Smooth muscle cell (in vitro differentiated cells): ENCODE results near the gene MAN2A1. TPM values are rescaled to one million over a fixed set of nuclear protein-coding genes. Genes with fewer than 3 reads are reported as not detected.
"Not testable (repeated sequence)": the region's sequence is repeated elsewhere in the genome, so short reads cannot be mapped to it uniquely, and the experiment has no call there.

Experiments
- DNase-seq: peaks from one replicate; lab custom pipeline; 2025; ENCODE audit not compliant: unreplicated experiment; lab: John Stamatoyannopoulos, UW
- H2AFZ ChIP-seq: fragments of 200-600 bp; sonication (generic); 2 replicates; pipeline ENCODE4 v1.6.0; 2016; ENCODE audit warnings: antibody characterized with exemption, low read depth, mild to moderate bottlenecking
- H3F3A ChIP-seq: fragments of 200-600 bp; sonication (generic); 2 replicates; pipeline ENCODE4 v1.6.0; 2017; ENCODE audit warnings: antibody characterized with exemption, low read depth
- H3K27ac ChIP-seq: fragments of 200-600 bp; sonication (generic); 2 replicates; pipeline ENCODE4 v1.5.1; 2016; ENCODE audit warnings: low read depth, mild to moderate bottlenecking
- H3K27me3 ChIP-seq: fragments of 200-600 bp; sonication (generic); 2 replicates; pipeline ENCODE4 v1.6.1; 2016; ENCODE audit warnings: low read depth, mild to moderate bottlenecking
- H3K36me3 ChIP-seq: fragments of 200-600 bp; sonication (generic); 2 replicates; pipeline ENCODE4 v1.5.1; 2016; ENCODE audit warnings: low read depth
- H3K4me1 ChIP-seq: fragments of 200-600 bp; sonication (generic); 2 replicates; pipeline ENCODE4 v1.5.1; 2016; ENCODE audit warnings: low read depth
- H3K4me2 ChIP-seq: fragments of 200-600 bp; sonication (generic); 2 replicates; pipeline ENCODE4 v1.6.0; 2016; ENCODE audit warnings: mild to moderate bottlenecking
- H3K4me3 ChIP-seq: fragments of 200-600 bp; sonication (generic); 2 replicates; pipeline ENCODE4 v1.5.1; 2016; ENCODE audit warnings: mild to moderate bottlenecking
- H3K79me2 ChIP-seq: fragments of 200-600 bp; sonication (generic); 2 replicates; pipeline ENCODE4 v1.6.0; 2016; ENCODE audit warnings: low read depth, mild to moderate bottlenecking
- H3K9ac ChIP-seq: fragments of 200-600 bp; sonication (generic); 2 replicates; pipeline ENCODE4 v1.6.0; 2016; ENCODE audit warnings: low read depth
- H3K9me3 ChIP-seq: fragments of 200-600 bp; sonication (generic); replicated peaks from 2 replicates; pipeline ENCODE4 v1.5.1; 2016; ENCODE audit warnings: low read depth
- H4K20me1 ChIP-seq: fragments of 200-600 bp; sonication (generic); 2 replicates; pipeline ENCODE4 v1.6.0; 2016; ENCODE audit warnings: low read depth
- CTCF ChIP-seq: fragments of 200-600 bp; sonication (generic); IDR thresholded peaks from 2 replicates; pipeline ENCODE4 v1.5.1; 2017; ENCODE audit warnings: borderline replicate concordance, mild to moderate bottlenecking, antibody characterized with exemption; ENCODE audit not compliant: insufficient read depth, poor library complexity, severe bottlenecking
- WGBS: methylation state at CpG from one replicate; pipeline ENCODE4 v1.1.7; 2016; ENCODE audit warnings: low lambda C conversion rate; 5-methylcytosine and 5-hydroxymethylcytosine counted together
- polyA plus RNA-seq: library from polyadenylated mRNA; unstranded; fragments of >200 nt; fragmentation: Nextera tagmentation; extraction: Ambion mirVana; gene quantifications from 2 replicates; pipeline ENCODE4 v1.2.1, GENCODE V29; 2016
- total RNA-seq: library from RNA; depleted of rRNA; stranded (reverse); fragments of >200 nt; gene quantifications from 2 replicates; pipeline ENCODE4 v1.2.3, GENCODE V29; 2014

The MAN2A1 gene
- total and polyA plus RNA-seq, 2 experiments from 2014 or later: 20.3 to 112 TPM

- H3F3A ChIP-seq: peaks cover 8% of the 10 kb centered on the region
- no peak overlapping the region for H3K4me2 ChIP-seq
- H3K36me3 ChIP-seq: peaks cover 8% of the 10 kb centered on the region
- no peak for DNase-seq
- no peaks in the 10 kb centered on the region for H3K9me3 ChIP-seq
- no peaks in the 10 kb centered on the region for H4K20me1 ChIP-seq
- H3K9ac ChIP-seq: no peak overlapping the region
- H3K4me3 ChIP-seq: no peak overlapping the region
- WGBS: 64% methylated on average over 6 of the region's 6 CpGs
- peak overlapping the region; percentile 37 for H3K27ac ChIP-seq
- no peaks in the 10 kb centered on the region for H3K79me2 ChIP-seq
- H3K27me3 ChIP-seq: no peaks in the 10 kb centered on the region
- peaks cover 6% of the 10 kb centered on the region for H3K4me1 ChIP-seq
- no peak overlapping the region for H2AFZ ChIP-seq
- TF ChIP-seq CTCF: no peak
These were observed 136.7 kb downstream of the MAN2A1 start for GRCh38 chr5:109826426-109826825.

DNA sequence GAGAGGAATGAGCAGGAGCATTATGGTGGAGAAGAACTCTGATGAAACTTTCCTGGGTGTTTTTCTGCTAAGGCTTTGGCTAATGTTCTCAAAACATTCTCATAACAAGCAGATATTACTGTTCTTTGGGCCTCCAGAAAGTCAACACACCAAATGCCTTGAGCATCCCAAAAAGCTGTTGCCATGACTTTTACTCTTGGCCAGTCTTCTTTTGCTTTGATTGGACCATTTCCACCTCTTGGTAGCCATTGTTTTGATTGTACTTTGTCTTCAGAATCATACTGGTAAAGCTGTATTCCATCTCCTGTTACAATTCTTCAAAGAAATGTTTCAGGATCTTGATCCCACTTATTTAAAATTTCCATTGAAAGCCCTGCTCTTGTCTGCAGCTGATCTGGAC lies 139.6 kb downstream of the MAN2A1 start:
- Histone ChIP-seq H3K4me2 (no peak overlapping the region), H3K27ac (no peak overlapping the region), H2AFZ (no peak overlapping the region), H3K36me3 (peaks cover 8% of the 10 kb centered on the region), H3K4me3 (no peak overlapping the region), H3K4me1 (peaks cover 7% of the 10 kb centered on the region), H3K27me3 (no peaks in the 10 kb centered on the region), H3K9me3 (no peaks in the 10 kb centered on the region), H3K9ac (no peak overlapping the region), H3K79me2 (no peaks in the 10 kb centered on the region), H4K20me1 (no peaks in the 10 kb centered on the region), H3F3A (peaks cover 8% of the 10 kb centered on the region)
- no peak for DNase-seq
- no peak for TF ChIP-seq CTCF

DNA sequence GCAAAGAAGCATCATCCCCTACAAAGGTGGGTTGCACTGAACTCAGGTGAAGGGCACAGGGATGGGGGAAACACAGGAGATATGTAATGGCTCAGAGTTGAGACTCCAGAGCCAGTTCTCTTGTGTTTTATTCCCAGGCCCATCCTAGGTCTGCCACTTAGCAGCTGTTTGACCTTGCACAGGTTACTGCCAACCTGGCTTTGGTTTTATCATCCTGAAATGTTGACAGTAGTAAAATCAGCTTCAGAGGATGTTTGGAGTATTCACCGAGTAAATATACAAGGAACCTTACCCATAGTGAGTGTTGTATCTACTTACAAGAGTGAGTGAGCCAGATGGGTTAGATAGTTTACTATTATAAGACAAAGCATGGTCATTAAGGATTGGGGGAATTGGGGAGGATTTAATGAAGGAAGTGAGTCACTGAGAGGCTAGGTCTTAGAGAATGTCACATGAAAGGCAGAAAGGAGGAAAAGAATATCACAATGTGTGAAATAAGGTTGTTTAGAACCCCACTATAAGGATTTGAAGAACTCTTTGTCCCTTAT lies 141.3 kb downstream of the MAN2A1 start:
- no peaks in the 10 kb centered on the region for H4K20me1 ChIP-seq
- peak overlapping the region; percentile 33 for H3K4me2 ChIP-seq
- H3K4me1 ChIP-seq: peaks cover 7% of the 10 kb centered on the region
- no peaks in the 10 kb centered on the region for H3K79me2 ChIP-seq
- peak overlapping the region; percentile 78 for H3K27ac ChIP-seq
- H3K9ac ChIP-seq: no peak overlapping the region
- peaks cover 8% of the 10 kb centered on the region for H3F3A ChIP-seq
- no peak for DNase-seq
- H3K27me3 ChIP-seq: no peaks in the 10 kb centered on the region
- peaks cover 8% of the 10 kb centered on the region for H3K36me3 ChIP-seq
- no peak for TF ChIP-seq CTCF
- no peak overlapping the region for H3K4me3 ChIP-seq
- 50% methylated on average over 1 of the region's 1 CpG for WGBS
- H3K9me3 ChIP-seq: no peaks in the 10 kb centered on the region
- no peak overlapping the region for H2AFZ ChIP-seq

DNA sequence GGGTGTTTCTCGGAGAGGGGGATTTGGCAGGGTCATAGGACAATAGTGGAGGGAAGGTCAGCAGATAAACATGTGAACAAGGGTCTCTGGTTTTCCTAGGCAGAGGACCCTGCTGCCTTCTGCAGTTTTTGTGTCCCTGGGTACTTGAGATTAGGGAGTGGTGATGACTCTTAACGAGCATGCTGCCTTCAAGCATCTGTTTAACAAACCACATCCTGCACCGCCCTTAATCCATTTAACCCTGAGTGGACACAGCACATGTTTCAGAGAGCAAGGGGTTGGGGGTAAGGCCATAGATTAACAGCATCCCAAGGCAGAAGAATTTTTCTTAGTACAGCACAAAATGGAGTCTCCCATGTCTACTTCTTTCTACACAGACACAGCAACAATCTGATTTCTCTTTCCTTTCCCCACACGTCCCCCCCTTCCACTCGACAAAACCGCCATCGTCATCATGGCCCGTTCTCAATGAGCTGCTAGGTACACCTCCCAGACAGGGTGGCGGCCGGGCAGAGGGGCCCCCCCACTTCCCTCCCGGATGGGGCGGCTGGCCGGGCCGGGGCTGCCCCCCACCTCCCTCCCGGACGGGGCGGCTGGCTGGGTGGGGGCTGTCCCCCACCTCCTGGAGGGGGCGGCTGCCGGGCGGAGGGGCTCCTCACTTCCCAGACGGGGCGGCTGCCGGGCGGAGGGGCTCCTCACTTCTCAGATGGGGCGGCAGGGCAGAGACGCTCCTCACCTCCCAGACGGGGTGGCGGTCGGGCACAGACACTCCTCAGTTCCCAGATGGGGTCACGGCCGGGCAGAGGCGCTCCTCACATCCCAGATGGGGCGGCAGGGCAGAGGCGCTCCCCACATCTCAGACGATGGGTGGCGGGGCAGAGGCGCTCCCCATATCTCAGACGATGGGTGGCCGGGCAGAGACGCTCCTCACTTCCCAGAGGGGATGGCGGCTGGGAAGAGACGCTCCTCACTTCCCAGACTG lies 142.8 kb downstream of the MAN2A1 start:
- H3K9ac ChIP-seq, H2AFZ ChIP-seq, H3K27ac ChIP-seq, H4K20me1 ChIP-seq, H3K4me3 ChIP-seq, DNase-seq, H3K27me3 ChIP-seq, H3K36me3 ChIP-seq, H3K79me2 ChIP-seq, H3K9me3 ChIP-seq, H3K4me2 ChIP-seq, H3F3A ChIP-seq: not testable (repeated sequence)
- H3K4me1 ChIP-seq: peaks cover 12% of the 10 kb centered on the region
- 91% methylated on average over 16 of the region's 42 CpGs for WGBS
